COLO668 (cell line): ENCODE data around the gene BAG1.

ENCODE experiments used
- DNase-seq: peaks from one replicate; lab custom pipeline; 2025; ENCODE audit not compliant: unreplicated experiment; lab: John Stamatoyannopoulos, UW

Gene BAG1

DNA sequence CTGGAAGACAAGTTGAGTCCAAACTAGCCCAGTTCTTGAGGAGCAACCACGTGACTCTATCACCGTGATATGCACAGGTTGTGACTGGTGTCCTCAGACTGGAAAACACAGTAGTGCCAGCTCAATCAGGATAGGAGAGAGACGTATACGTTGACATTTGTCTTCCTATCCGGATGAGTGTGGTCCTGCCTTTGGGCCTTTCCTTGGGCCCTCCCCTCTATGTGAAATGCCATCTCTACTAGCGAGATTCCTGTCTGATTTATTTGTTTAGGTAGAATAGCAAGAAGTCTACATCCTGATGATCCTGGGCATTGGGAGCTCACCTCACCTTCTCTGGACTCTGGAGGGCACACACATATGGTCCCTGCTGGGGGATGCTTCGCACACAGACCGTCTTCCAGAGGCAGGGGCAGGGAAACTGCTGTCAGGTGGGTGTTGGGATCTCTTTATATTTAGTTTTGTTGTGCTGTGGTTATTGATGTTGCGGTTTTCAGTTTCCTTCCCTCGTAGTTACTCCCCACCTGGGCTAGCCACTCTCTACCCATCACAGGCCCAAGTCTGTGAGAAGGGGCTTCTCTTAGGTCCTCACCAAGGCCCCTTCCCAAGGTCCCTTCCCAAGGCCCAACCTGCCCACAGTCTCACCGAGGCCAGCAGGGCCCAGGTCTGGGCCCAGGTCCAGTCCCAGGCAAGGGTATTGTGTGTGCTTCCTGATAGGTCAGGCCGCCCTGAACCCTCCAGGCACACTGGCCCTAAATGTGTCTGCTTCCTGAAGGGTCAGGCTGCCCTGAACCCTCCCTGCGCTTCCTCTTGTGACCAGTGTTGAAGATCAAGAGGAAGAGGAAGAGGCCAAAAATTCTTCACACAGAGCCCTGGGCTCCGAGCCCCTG, 43.6 kb downstream of the BAG1 start:
- DNase-seq = no peak

DNA sequence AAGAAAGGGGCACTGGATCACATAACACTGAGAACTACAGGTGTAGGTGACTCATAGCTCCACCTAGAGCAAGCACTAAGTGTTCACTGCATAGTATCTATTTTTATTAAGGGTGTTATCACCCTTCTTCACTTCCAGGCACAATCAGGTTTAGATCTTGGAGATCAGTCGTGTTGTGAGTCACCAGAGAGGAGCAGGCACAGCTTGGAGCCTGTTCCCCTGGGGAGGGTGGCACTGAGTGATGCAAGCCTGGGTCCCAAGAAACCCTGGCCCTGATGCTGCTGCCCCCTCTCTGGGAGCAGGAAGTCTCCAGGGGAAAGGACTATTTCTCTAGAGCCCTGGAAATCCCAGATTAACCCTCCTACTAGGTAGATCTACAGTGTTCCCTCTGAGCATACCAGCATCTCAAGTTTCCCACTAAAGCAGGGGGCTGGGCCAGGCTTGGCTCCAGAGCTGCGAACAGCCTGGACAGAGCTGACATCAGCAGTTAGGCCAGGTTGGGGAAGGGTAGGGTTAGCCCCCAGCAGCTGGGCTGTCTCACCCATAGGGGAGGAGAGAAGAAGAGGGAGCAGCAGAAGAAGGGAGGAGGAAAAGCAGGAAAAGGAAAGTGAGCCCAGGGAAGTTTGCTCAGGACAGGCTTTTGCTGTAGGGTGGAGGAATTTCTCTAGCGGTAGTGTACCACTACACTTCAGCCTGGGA, 52.7 kb downstream of the BAG1 start:
- DNase-seq = no peak

GRCh38 chr9:33210006-33210715, 54.3 kb downstream of the BAG1 start:
- no peak for DNase-seq

GRCh38 chr9:33209394-33209793, 55.1 kb downstream of the BAG1 start:
- DNase-seq = no peak

DNA sequence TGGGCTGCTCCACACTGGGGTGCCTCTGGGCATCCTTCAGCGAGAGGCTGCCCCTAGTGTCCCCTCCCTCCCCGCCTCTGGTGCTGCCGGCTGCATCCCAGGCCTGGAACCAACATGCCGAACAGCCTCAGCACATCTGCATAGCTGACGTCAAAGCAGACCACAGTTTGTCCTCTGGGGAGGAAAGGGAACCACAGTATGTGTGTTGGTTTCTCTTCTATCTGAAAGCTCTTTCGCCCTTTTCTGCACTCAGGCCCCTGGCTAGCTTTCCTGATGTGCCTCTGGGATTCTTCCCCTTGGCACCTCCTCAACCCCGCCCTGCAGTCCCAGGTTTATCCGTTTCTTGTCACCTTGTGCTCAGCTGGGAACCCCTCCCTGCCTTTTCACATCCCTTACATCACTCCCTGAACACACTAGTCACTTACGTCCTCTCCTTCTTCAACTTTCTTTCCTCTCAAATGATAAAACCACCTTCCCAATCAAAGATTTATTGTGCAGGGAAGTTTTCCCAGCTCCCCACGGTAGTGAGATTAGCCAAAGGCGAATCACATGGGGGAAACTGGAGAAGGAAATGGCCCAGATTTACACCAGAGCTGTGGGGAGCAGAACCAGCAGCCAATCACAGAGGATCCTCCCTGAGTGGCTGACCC, 61.8 kb downstream of the BAG1 start:
- no peak for DNase-seq
